ENCODE results near the gene RHOU.

Gene RHOU

GRCh38 chr1:228786361-228787129 lies 51.3 kb downstream of the RHOU start:
- no peak for DNase-seq

GRCh38 chr1:228791791-228792190 lies 56.5 kb downstream of the RHOU start:
- no peak for DNase-seq

GRCh38 chr1:228792601-228793000 lies 57.3 kb downstream of the RHOU start:
- DNase-seq: no peak

- peak; percentile 23 for DNase-seq
These were observed 57.8 kb downstream of the RHOU start for GRCh38 chr1:228793032-228793431.

GRCh38 chr1:228794173-228794572 lies 58.9 kb downstream of the RHOU start:
- peak; percentile 46 for DNase-seq

GRCh38 chr1:228794810-228795209 lies 59.5 kb downstream of the RHOU start:
- no peak for DNase-seq

- DNase-seq: no peak
These were observed 60.3 kb downstream of the RHOU start for GRCh38 chr1:228795596-228795995.

Data from NK-92 treated with Interleukin-12 subunit alpha and Interleukin-12 subunit beta, amount 100 ng/mL, for 24 hours (cell line).